HG02884 (cell line): ENCODE data around the gene ZNF79.

ENCODE experiments used
- ATAC-seq: cut with Tn5 transposase; IDR thresholded peaks from one replicate; pipeline ENCODE4 v1.9.1; 2021; ENCODE audit warnings: mild to moderate bottlenecking, moderate library complexity; ENCODE audit not compliant: unreplicated experiment

ZNF79 gene

GRCh38 chr9:127492616-127493015 is 68.4 kb downstream of the ZNF79 start:
- no peak for ATAC-seq

GRCh38 chr9:127493592-127494303 is 69.6 kb downstream of the ZNF79 start:
- no peak for ATAC-seq

- no peak for ATAC-seq
These were observed 70.1 kb downstream of the ZNF79 start for GRCh38 chr9:127494304-127494702.
